Duodenal mucosa (tissue), 2 donors: ENCODE results near the gene OTUD7B.

Experiments
- H3K27ac ChIP-seq: one replicate; pipeline ENCODE4 v1.7.0; 2013; ENCODE audit warnings: low read depth, low read length
- H3K27me3 ChIP-seq, 2 donors: one replicate each; pipeline ENCODE4 v1.7.0; 2013; ENCODE audit warnings: low read length in 2 of 2, control low read depth in 1 of 2; ENCODE audit not compliant: insufficient read depth in 2 of 2, control insufficient read depth in 1 of 2
- H3K36me3 ChIP-seq, 2 donors: one replicate each; pipeline ENCODE4 v1.7.0; 2013; ENCODE audit warnings: low read length in 2 of 2, control low read depth in 1 of 2; ENCODE audit not compliant: insufficient read depth in 2 of 2, control insufficient read depth in 1 of 2
- H3K4me1 ChIP-seq, 2 donors: one replicate each; pipeline ENCODE4 v1.7.0; 2013; ENCODE audit warnings: low read length in 2 of 2, control low read depth in 1 of 2; ENCODE audit not compliant: insufficient read depth in 2 of 2, control insufficient read depth in 1 of 2
- H3K4me3 ChIP-seq, 2 donors: one replicate each; pipeline ENCODE4 v1.7.0; 2013; ENCODE audit warnings: low read length in 2 of 2, low read depth in 1 of 2
- H3K9ac ChIP-seq, 2 donors: one replicate each; pipeline ENCODE4 v1.7.0; 2013; ENCODE audit warnings: low read length in 2 of 2, low read depth in 1 of 2
- H3K9me3 ChIP-seq, 2 donors: one replicate each; pipeline ENCODE4 v1.7.0; 2013; ENCODE audit warnings: low read length in 2 of 2, control low read depth in 1 of 2; ENCODE audit not compliant: control insufficient read depth in 1 of 2

The OTUD7B gene

GRCh38 chr1:149915429-149916192 lies 94.9 kb downstream of the OTUD7B start:
- Histone ChIP-seq H3K27me3 (peaks cover 8 to 14% of the 10 kb centered on the region in 2 donors), H3K27ac (no peak overlapping the region)

GRCh38 chr1:149914545-149914944 lies 96.0 kb downstream of the OTUD7B start:
- Histone ChIP-seq H3K36me3 (no peaks in the 10 kb centered on the region), H3K9me3 (no peaks in the 10 kb centered on the region), H3K9ac (no peak overlapping the region), H3K27me3 (peaks cover 8 to 14% of the 10 kb centered on the region in 2 donors), H3K4me3 (no peak overlapping the region), H3K4me1 (peaks cover 0 to 3% of the 10 kb centered on the region in 2 donors), H3K27ac (no peak overlapping the region)

More at GRCh38 chr1:149915429-149916192, 94.9 kb downstream of the OTUD7B start:
- Histone ChIP-seq H3K9me3 (no peaks in the 10 kb centered on the region), H3K9ac (no peak overlapping the region), H3K4me3 (no peak overlapping the region), H3K4me1 (peaks cover 0 to 3% of the 10 kb centered on the region in 2 donors), H3K36me3 (no peaks in the 10 kb centered on the region)

DNA sequence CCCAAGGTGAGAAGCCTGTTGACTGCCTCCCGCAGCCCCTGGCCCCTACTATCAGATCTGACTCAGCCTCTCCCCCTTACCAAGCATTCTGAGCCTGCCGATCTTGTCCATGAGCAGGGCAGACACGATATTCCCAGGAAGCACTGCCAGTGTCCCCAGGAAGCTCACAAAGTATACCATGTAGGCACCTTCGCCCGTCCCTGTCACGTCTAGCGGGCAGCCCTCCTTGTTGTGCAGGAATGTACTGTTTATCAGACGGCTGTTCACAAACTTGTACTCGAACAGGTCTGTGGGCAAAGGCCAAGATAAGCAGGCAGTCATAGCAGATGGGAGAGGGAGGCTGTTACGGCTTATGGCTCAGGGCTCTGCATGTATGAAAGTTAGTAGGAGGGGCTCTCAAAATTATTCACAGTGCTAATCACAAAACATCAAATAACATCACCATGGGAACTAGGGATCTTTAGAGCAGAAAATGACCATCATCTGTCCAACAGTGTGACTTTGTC lies 103.9 kb downstream of the OTUD7B start:
- Histone ChIP-seq H3K4me3 (no peak overlapping the region), H3K9ac (no peak overlapping the region), H3K27me3 (no peaks in the 10 kb centered on the region), H3K9me3 (no peaks in the 10 kb centered on the region), H3K36me3 (no peaks in the 10 kb centered on the region), H3K4me1 (peaks cover 0 to 6% of the 10 kb centered on the region in 2 donors), H3K27ac (no peak overlapping the region)

GRCh38 chr1:149903836-149904491 lies 106.6 kb downstream of the OTUD7B start:
- H3K9ac ChIP-seq: no peak overlapping the region
- H3K4me1 ChIP-seq: peaks cover 7 to 14% of the 10 kb centered on the region in 2 donors

DNA sequence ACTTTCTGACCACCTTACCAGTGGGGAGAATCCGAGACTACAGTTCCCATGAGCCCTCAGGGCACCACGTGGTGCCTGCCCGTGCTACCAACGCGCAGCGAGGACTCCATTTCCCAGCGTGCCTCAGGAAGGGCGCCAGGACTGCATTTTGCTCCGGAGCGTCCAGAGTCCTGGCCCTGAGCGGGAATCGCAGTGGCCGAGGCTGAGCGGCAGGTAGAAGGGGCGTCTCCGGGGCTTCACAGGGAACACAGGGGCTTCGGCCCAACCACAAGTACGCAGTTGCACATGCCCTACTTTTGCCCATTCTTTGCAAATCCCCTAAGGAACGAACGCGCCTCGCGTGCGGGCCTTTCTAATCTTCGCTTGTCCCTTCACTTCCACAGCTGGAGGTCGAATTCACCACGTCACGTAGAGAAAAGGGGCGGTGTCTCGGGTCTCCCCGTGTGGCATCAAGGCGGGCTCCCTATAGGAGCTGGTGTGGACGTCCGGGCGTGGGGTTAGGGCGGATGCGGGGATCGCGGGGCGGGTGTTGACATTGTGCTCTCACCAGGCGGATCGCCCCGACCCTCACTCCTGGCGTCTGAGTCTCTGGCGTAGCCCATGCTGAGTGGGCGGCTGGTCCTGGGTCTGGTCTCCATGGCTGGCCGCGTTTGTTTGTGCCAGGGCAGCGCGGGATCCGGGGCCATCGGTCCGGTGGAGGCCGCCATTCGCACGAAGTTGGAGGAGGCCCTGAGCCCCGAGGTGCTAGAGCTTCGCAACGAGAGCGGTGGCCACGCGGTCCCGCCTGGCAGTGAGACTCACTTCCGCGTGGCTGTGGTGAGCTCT lies 110.9 kb downstream of the OTUD7B start, which contains the start of gene BOLA1:
Gene BOLA1 (plus strand): TSS at position 109 of the 825 bp plus-strand sequence. CDS start 492 bp downstream, at position 601.
- H3K27me3 ChIP-seq: no peaks in the 10 kb centered on the region
- H3K27ac ChIP-seq: peak within 1 kb of the TSS; percentile 87
- no peaks in the 10 kb centered on the region for H3K9me3 ChIP-seq
- H3K9ac ChIP-seq: peak within 1 kb of the TSS; percentile 87 to 97
- peak within 1 kb of the TSS; percentile 84 for H3K4me3 ChIP-seq
- no peaks in the 10 kb centered on the region for H3K36me3 ChIP-seq
- peaks cover 7 to 8% of the 10 kb centered on the region in 2 donors for H3K4me1 ChIP-seq

More at GRCh38 chr1:149903836-149904491, 106.6 kb downstream of the OTUD7B start:
- Histone ChIP-seq H3K27me3 (no peaks in the 10 kb centered on the region), H3K27ac (no peak overlapping the region), H3K4me3 (no peak overlapping the region), H3K9me3 (no peaks in the 10 kb centered on the region), H3K36me3 (no peaks in the 10 kb centered on the region)

GRCh38 chr1:149896575-149896974 lies 114.0 kb downstream of the OTUD7B start:
- Histone ChIP-seq H3K4me1 (peaks cover 7 to 8% of the 10 kb centered on the region in 2 donors), H3K27me3 (no peaks in the 10 kb centered on the region), H3K9me3 (no peaks in the 10 kb centered on the region), H3K4me3 (no peak overlapping the region), H3K9ac (no peak overlapping the region), H3K36me3 (no peaks in the 10 kb centered on the region), H3K27ac (no peak overlapping the region)

- H3K9me3 ChIP-seq: no peaks in the 10 kb centered on the region
- H3K27ac ChIP-seq: peak overlapping the region; percentile 99
- H3K27me3 ChIP-seq: no peaks in the 10 kb centered on the region
- H3K36me3 ChIP-seq: no peaks in the 10 kb centered on the region
- H3K4me3 ChIP-seq: peak overlapping the region; percentile 75 to 80
- H3K9ac ChIP-seq: peak overlapping the region; percentile 69 to 76
- H3K4me1 ChIP-seq: peaks cover 11 to 12% of the 10 kb centered on the region in 2 donors
These were observed 121.6 kb downstream of the OTUD7B start for GRCh38 chr1:149888999-149889289.

DNA sequence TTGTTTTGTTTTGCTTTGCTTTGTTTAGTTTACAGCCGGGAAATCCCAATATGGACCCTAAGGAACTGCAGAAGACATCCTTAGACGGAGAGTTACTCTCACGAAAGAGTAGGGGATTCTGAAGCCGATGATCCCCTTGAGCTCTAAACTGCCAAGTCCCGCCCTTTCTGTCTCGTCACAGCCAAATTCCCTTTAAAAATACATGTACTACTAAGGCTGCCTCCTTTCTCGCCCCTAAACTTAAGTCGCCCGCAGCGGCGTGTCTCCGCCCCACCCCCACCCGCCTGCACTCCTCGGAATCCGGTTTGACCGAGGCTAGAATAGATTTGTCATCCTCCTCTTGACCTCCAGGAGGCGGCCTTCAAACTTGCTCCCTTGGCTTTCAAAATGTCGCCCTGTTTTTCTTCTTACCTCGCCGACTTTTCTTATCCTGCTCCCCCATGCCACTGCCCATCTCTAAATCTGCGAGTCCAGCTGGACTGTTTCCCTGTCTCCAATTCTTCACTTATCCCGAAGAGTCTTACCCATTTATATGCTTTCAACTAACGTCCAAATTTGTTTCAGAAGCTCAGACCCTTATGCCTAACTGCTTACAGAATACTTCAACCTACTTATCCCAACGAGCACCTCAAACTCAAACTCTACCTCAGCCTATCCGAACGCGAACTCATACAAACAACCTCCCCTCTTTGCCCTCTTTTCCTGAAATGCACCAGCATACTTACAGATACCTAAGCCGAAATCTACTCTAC lies 122.1 kb downstream of the OTUD7B start:
- Histone ChIP-seq H3K9me3 (no peaks in the 10 kb centered on the region), H3K9ac (peak overlapping the region; percentile 69 to 76)

More for the DNA sequence above, 122.1 kb downstream of the OTUD7B start:
- Histone ChIP-seq H3K27me3 (no peaks in the 10 kb centered on the region), H3K4me3 (peak overlapping the region; percentile 75 to 80), H3K36me3 (no peaks in the 10 kb centered on the region), H3K27ac (peak overlapping the region; percentile 99), H3K4me1 (peaks cover 11 to 14% of the 10 kb centered on the region in 2 donors)
